Mononuclear cell (primary cell): Measurements from ENCODE around the gene KIF23. TPM values are rescaled to one million over a fixed set of nuclear protein-coding genes. Genes with fewer than 3 reads are reported as not detected.

ENCODE experiments used
- H3K27me3 ChIP-seq: 2 replicates; pipeline ENCODE4 v1.6.0; 2011; ENCODE audit warnings: low read length, control low read depth; ENCODE audit not compliant: insufficient read depth
- H3K4me1 ChIP-seq: 2 replicates; pipeline ENCODE4 v1.5.1; 2011; ENCODE audit warnings: mild to moderate bottlenecking, low read length, control low read depth; ENCODE audit not compliant: insufficient read depth
- H3K4me3 ChIP-seq: 2 replicates; pipeline ENCODE4 v1.5.1; 2011; ENCODE audit warnings: mild to moderate bottlenecking, low read length, moderate library complexity
- H3K9me3 ChIP-seq: 2 replicates; pipeline ENCODE4 v1.5.1; 2011; ENCODE audit warnings: low read depth, mild to moderate bottlenecking, control low read depth, low read length
- total RNA-seq: library from RNA; depleted of rRNA; stranded (reverse); fragments of >200 nt; gene quantifications from one replicate; pipeline ENCODE4 v1.2.3, GENCODE V29; 2012

KIF23 gene
- total RNA-seq, 1 donor = 1.2 TPM

GRCh38 chr15:69478259-69478781, 64.2 kb downstream of the KIF23 start:
- H3K4me1 ChIP-seq = peaks cover 4% of the 10 kb centered on the region
- no peaks in the 10 kb centered on the region for H3K27me3 ChIP-seq
- H3K9me3 ChIP-seq = no peaks in the 10 kb centered on the region
- no peak overlapping the region for H3K4me3 ChIP-seq

- Histone ChIP-seq H3K27me3 (no peaks in the 10 kb centered on the region), H3K9me3 (no peaks in the 10 kb centered on the region), H3K4me1 (peaks cover 4% of the 10 kb centered on the region), H3K4me3 (no peak overlapping the region)
Observed at GRCh38 chr15:69479081-69479480, 64.9 kb downstream of the KIF23 start.

GRCh38 chr15:69479971-69480370, 65.8 kb downstream of the KIF23 start:
- H3K27me3 ChIP-seq = no peaks in the 10 kb centered on the region
- no peak overlapping the region for H3K4me3 ChIP-seq
- H3K4me1 ChIP-seq = peaks cover 4% of the 10 kb centered on the region
- no peaks in the 10 kb centered on the region for H3K9me3 ChIP-seq

- Histone ChIP-seq H3K9me3 (no peaks in the 10 kb centered on the region), H3K4me3 (no peak overlapping the region), H3K4me1 (peaks cover 4% of the 10 kb centered on the region), H3K27me3 (no peaks in the 10 kb centered on the region)
Observed at GRCh38 chr15:69480932-69481331, 66.8 kb downstream of the KIF23 start.

- Histone ChIP-seq H3K27me3 (no peaks in the 10 kb centered on the region), H3K4me3 (no peak overlapping the region), H3K4me1 (peaks cover 4% of the 10 kb centered on the region), H3K9me3 (no peaks in the 10 kb centered on the region)
Observed at GRCh38 chr15:69482686-69483256, 68.6 kb downstream of the KIF23 start.

- Histone ChIP-seq H3K27me3 (no peaks in the 10 kb centered on the region), H3K4me1 (peaks cover 6% of the 10 kb centered on the region), H3K9me3 (no peaks in the 10 kb centered on the region), H3K4me3 (no peak overlapping the region)
Observed at GRCh38 chr15:69484837-69485236, 70.7 kb downstream of the KIF23 start.

GRCh38 chr15:69486481-69487110, 72.4 kb downstream of the KIF23 start:
- Histone ChIP-seq H3K9me3 (peaks cover 2% of the 10 kb centered on the region), H3K4me1 (peaks cover 2% of the 10 kb centered on the region), H3K4me3 (no peak overlapping the region), H3K27me3 (no peaks in the 10 kb centered on the region)

GRCh38 chr15:69489073-69489571, 75.0 kb downstream of the KIF23 start:
- Histone ChIP-seq H3K4me1 (peaks cover 2% of the 10 kb centered on the region), H3K9me3 (peaks cover 5% of the 10 kb centered on the region), H3K27me3 (no peaks in the 10 kb centered on the region), H3K4me3 (no peak overlapping the region)

GRCh38 chr15:69490356-69491037, 76.3 kb downstream of the KIF23 start:
- H3K4me1 ChIP-seq = peaks cover 2% of the 10 kb centered on the region
- H3K4me3 ChIP-seq = no peak overlapping the region
- H3K27me3 ChIP-seq = no peaks in the 10 kb centered on the region
- H3K9me3 ChIP-seq = peaks cover 5% of the 10 kb centered on the region

GRCh38 chr15:69491038-69491505, 76.9 kb downstream of the KIF23 start:
- peaks cover 5% of the 10 kb centered on the region for H3K9me3 ChIP-seq
- H3K4me1 ChIP-seq = peaks cover 2% of the 10 kb centered on the region
- H3K4me3 ChIP-seq = no peak overlapping the region

GRCh38 chr15:69493406-69493805, 79.3 kb downstream of the KIF23 start:
- Histone ChIP-seq H3K4me1 (peaks cover 19% of the 10 kb centered on the region), H3K9me3 (peaks cover 5% of the 10 kb centered on the region), H3K27me3 (no peaks in the 10 kb centered on the region), H3K4me3 (no peak overlapping the region)

More at GRCh38 chr15:69491038-69491505, 76.9 kb downstream of the KIF23 start:
- H3K27me3 ChIP-seq = no peaks in the 10 kb centered on the region

GRCh38 chr15:69496001-69496400, 81.9 kb downstream of the KIF23 start:
- no peaks in the 10 kb centered on the region for H3K27me3 ChIP-seq
- peaks cover 29% of the 10 kb centered on the region for H3K4me1 ChIP-seq
- peaks cover 5% of the 10 kb centered on the region for H3K9me3 ChIP-seq
- H3K4me3 ChIP-seq = no peak overlapping the region

GRCh38 chr15:69497076-69497475, 82.9 kb downstream of the KIF23 start:
- Histone ChIP-seq H3K27me3 (no peaks in the 10 kb centered on the region), H3K9me3 (no peaks in the 10 kb centered on the region), H3K4me3 (no peak overlapping the region)

GRCh38 chr15:69497667-69498066, 83.5 kb downstream of the KIF23 start:
- H3K4me1 ChIP-seq = peaks cover 29% of the 10 kb centered on the region
- no peak overlapping the region for H3K4me3 ChIP-seq
- H3K9me3 ChIP-seq = no peaks in the 10 kb centered on the region

More at GRCh38 chr15:69497076-69497475, 82.9 kb downstream of the KIF23 start:
- peaks cover 29% of the 10 kb centered on the region for H3K4me1 ChIP-seq

More at GRCh38 chr15:69497667-69498066, 83.5 kb downstream of the KIF23 start:
- H3K27me3 ChIP-seq = no peaks in the 10 kb centered on the region
